Glomerular visceral epithelial cell (primary cell): ENCODE data around the gene LRFN4.
A peak's percentile ranks its signal among the peaks of the same experiment; 100 is the strongest.

Source experiments
- DNase-seq: peaks from one replicate; pipeline ENCODE4 v3.0.0-alpha.2; 2016; ENCODE audit errors: extremely low spot score

The LRFN4 gene

GRCh38 chr11:66845143-66845875, 11.6 kb upstream of the LRFN4 start:
- DNase-seq = no peak

GRCh38 chr11:66845876-66846212, 11.0 kb upstream of the LRFN4 start:
- DNase-seq = no peak

- no peak for DNase-seq
Observed at GRCh38 chr11:66846671-66847091, 10.2 kb upstream of the LRFN4 start.

GRCh38 chr11:66847461-66848232, 9.2 kb upstream of the LRFN4 start:
- DNase-seq = no peak

GRCh38 chr11:66848671-66849500, 8.0 kb upstream of the LRFN4 start:
- no peak for DNase-seq

- DNase-seq = no peak
Observed at GRCh38 chr11:66849501-66850234, 7.2 kb upstream of the LRFN4 start.

- DNase-seq = no peak
Observed at GRCh38 chr11:66850235-66850587, 6.7 kb upstream of the LRFN4 start.

GRCh38 chr11:66850588-66851238, 6.2 kb upstream of the LRFN4 start:
- no peak for DNase-seq

- no peak for DNase-seq
Observed at GRCh38 chr11:66851239-66851596, 5.6 kb upstream of the LRFN4 start.

- DNase-seq = no peak
Observed at GRCh38 chr11:66851698-66852465, 5.0 kb upstream of the LRFN4 start.

- DNase-seq = no peak
Observed at GRCh38 chr11:66852466-66853241, 4.2 kb upstream of the LRFN4 start.

GRCh38 chr11:66853242-66854229, 3.3 kb upstream of the LRFN4 start:
- no peak for DNase-seq

- DNase-seq = no peak
Observed at GRCh38 chr11:66854231-66854661, 2.6 kb upstream of the LRFN4 start.

GRCh38 chr11:66854729-66855211, 2.1 kb upstream of the LRFN4 start:
- no peak for DNase-seq

GRCh38 chr11:66855574-66856495, 1.0 kb upstream of the LRFN4 start:
- DNase-seq = peak; percentile 94

GRCh38 chr11:66857234-66857926, 516 bp downstream of the LRFN4 start:
- DNase-seq = peak; percentile 12

GRCh38 chr11:66857927-66858185, 992 bp downstream of the LRFN4 start:
- no peak for DNase-seq
